ENCODE data around the gene GAB2.

DNA sequence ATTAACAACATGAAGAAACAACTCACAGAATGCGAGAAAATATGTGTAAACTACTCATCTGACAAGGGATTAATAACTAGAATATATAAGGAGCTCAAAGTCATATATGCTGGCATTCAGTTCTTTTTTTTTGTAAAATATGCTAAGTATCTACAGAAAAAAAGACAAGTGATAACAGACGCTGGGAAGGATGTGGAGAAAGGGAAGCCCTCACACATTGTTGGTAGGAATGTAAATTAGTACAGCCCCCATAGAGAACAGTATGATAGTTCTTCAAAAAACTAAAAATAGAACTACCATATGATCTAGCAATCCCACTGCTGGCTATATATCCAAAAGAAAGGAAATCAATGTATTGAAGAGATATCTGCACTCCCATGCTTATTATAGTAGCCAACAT is 13.8 kb downstream of the GAB2 start:
- TF ChIP-seq, protein P1, sequence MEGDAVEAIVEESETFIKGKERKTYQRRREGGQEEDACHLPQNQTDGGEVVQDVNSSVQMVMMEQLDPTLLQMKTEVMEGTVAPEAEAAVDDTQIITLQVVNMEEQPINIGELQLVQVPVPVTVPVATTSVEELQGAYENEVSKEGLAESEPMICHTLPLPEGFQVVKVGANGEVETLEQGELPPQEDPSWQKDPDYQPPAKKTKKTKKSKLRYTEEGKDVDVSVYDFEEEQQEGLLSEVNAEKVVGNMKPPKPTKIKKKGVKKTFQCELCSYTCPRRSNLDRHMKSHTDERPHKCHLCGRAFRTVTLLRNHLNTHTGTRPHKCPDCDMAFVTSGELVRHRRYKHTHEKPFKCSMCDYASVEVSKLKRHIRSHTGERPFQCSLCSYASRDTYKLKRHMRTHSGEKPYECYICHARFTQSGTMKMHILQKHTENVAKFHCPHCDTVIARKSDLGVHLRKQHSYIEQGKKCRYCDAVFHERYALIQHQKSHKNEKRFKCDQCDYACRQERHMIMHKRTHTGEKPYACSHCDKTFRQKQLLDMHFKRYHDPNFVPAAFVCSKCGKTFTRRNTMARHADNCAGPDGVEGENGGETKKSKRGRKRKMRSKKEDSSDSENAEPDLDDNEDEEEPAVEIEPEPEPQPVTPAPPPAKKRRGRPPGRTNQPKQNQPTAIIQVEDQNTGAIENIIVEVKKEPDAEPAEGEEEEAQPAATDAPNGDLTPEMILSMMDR (IDR thresholded peaks at IDR 0.05): no peak
- TF ChIP-seq POLR2AphosphoS5 (IDR thresholded peaks at IDR 0.05) (no peak), EP300 (IDR thresholded peaks at IDR 0.05) (no peak)

Data from suprapubic skin (tissue), 4 donors.